NAMALWA (cell line): ENCODE results near the gene DAPP1.
"Not testable (repeated sequence)": the region's sequence is repeated elsewhere in the genome, so short reads cannot be mapped to it uniquely, and the experiment has no call there.

Experiments
- DNase-seq: peaks from one replicate; pipeline ENCODE4 v3.0.0-alpha.2; 2015; ENCODE audit warnings: low spot score

DAPP1 gene

GRCh38 chr4:99816545-99817308, at the start of gene DAPP1:
Gene DAPP1 (plus strand): TSS chr4:99816827. CDS start chr4:99816914, 87 bp downstream.
- DNase-seq, result peak; percentile 98

- DNase-seq, result not testable (repeated sequence)
Measured at GRCh38 chr4:99770842-99771241, 45.8 kb upstream of the DAPP1 start.

GRCh38 chr4:99783940-99784339, 32.7 kb upstream of the DAPP1 start:
- no peak for DNase-seq

DNA sequence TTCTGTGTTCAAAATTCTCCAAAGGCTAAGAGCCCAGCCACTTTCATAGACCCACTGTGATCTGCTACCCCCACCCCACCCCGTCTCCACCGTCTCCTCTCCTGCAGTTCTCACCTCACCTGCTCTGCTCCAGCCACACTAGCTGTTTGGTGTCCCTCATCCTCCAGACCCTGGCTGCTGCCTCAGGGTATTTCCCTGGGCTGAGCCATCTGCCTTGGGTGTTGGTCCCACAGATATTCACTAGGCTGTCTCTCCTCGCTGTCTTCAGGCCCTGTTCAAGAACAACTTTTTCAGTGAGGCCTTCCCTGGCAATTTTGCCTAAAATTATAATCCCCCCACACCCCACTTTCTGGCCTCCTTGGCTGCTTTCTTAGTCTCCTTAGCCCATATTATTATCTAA, 31.8 kb upstream of the DAPP1 start:
- DNase-seq, result no peak

- no peak for DNase-seq
Measured at GRCh38 chr4:99790796-99791617, 25.6 kb upstream of the DAPP1 start.

DNA sequence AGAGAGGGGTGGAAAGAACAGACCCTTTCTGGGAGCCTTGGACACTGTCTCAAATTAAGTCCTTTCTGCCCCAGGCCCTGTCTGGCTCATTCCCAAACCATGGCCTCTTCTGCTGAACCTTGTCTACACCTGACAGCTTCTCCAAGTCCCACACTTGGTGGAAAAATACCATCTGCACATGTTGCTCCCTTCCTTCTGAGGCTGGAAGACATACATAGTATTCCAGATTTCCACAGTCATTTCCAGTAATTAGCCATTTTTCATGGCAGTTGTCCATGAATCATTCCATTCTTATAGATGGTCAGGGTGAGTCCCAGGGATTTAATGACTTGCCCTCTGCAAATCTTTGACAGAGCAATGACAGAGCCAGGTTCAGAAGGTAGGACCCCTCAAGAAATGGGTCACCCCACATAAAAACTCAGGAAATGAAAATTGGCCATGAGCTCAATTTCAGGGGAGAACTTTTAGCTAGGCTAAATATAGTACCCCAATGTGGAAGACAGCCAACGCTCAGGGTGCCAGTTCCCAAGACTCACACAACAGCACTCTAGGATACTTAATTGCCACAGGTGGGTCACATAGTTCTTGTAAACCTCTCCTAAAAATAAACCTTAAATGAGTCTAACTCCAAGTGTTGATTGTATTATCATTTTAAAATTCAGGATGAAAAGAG, 16.2 kb upstream of the DAPP1 start:
- DNase-seq, result no peak

GRCh38 chr4:99801005-99801699, 15.5 kb upstream of the DAPP1 start:
- DNase-seq, result no peak

DNA sequence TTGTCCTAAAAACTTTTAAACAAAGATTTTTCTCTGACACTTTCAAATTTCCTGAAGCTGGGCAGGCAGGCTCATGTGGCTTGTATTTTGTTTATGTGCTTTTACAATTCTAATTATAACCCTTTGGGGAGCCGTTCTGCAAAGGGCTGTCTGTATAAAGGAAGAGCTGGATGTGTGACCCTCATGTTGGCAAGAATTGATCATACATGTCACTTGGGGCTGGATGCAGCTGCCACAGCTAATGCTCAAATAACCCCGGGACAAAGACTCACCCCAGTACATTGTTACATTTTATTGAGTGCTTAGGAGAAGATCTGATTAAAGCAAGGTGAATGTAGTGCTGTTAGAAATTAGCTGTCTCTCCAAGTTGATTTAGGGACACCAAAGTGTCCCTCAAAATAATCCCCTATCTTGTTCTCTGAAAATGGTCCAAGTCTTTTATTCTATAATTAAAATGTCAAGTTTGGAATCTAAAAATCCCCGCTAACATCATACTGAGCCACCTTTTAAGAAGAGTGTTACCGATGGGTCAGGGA, 13.0 kb upstream of the DAPP1 start:
- no peak for DNase-seq

DNA sequence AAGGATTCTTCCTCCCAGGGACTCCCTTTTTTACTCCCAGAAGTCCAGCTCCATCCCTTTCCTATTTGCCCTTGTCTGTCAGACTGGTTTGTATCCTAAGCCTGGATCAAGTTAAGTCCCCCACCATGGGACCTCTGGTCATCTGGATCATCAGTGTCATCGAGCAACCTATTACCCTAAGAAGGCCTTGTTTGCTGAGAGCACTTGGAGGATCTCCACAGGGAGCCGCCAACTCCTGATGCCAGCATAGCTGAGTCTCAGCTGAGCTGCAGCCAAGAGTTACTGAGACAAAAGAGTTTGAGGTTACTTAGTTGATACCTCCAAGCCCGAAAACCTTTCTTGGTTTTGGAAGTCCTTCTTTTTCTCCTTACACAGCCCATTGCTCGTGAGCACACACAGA, 10.1 kb upstream of the DAPP1 start:
- no peak for DNase-seq

GRCh38 chr4:99807666-99808065, 9.0 kb upstream of the DAPP1 start:
- DNase-seq, result no peak

DNA sequence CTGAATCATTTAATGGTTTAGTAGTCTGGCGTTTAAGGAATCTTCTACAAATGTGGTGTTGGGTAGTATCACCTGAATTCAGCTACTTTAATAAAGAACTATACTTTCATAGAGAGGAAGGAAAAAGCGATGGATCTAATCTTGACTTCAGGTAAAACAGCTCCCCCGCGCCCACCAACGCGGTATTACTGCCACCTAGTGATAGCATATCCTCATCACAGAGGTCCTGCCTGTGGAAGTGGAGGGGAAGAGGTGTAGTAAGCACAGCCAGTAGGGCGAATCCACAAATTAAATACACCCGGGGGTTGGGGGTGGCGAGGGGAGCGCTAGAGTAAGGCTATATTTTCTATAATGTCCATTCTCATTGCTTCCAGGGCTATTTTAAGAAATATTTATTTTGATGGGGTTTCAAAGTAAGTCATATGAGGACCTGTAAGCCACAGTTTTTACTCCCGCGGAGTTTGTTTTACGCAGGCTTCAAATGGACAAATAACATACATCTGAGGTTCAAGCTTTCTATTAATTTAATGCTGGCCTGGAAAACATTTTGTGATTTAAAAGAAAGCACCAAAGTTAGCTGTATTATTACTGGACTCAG, 8.3 kb upstream of the DAPP1 start:
- DNase-seq, result peak; percentile 83

DNA sequence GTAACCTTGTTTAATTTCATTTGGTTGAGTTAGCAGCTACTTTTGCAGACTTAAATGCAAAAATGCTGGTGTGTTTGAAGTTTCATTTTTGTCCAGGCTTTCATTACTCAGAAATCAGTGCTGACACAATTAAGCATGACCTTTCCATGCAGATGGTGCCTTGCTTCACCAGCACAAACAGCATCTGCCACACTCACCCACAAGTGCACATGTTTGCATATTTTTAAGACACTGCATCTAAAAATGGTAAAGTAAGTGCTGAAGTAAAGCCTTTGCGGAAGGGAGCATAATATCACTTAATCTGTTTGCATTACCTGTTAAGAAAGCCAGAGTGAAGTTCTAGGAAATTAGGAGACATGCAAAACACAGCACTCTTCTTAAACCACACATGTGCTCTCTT, 7.3 kb upstream of the DAPP1 start:
- DNase-seq, result peak; percentile 71

GRCh38 chr4:99810536-99810935, 6.1 kb upstream of the DAPP1 start:
- DNase-seq, result no peak

DNA sequence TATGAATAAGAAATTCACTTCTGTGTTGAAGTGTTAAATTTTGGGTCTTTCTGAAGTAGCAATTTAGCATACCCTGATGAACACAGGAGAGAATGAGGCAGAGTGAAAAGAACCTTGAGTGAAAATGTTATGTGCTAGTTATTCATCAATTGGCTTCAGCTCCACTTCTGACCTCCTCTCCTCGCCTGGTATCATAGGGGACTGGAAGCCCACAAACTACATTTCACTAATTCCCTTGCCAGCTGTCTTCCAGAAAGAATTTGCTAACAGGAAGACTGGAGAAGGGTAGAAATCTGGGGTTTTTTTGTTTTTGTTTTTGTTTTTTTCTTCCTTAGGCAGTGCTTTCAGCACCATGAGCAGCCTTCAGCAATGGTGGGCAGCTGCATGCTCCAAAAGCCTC, 5.5 kb upstream of the DAPP1 start:
- no peak for DNase-seq

- DNase-seq, result peak; percentile 81
Measured at GRCh38 chr4:99811850-99812249, 4.8 kb upstream of the DAPP1 start.

DNA sequence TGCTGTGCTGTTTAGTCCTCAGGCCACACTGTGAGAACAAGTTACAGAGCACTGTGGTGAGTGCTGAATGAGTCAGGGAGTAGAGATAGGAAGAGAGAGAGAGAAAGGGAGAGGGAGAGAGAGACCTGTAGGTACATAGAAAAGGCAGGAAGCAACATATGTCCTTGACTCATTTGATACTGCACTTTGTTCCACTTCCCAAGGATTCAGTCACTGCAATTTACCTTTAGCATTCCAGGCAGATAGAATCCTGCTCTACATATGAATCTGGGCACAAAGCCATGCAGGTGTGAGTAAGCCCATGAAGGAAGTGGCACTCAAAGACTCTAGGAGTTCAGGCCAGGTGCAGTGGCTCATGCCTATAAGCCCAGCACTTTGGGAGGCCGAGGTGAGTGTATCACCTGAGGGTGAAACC, 1.0 kb upstream of the DAPP1 start:
- peak; percentile 17 for DNase-seq

GRCh38 chr4:99817309-99817890, 773 bp downstream of the DAPP1 start:
- peak; percentile 72 for DNase-seq

- no peak for DNase-seq
Measured at GRCh38 chr4:99818661-99819060, 2.0 kb downstream of the DAPP1 start.

DNA sequence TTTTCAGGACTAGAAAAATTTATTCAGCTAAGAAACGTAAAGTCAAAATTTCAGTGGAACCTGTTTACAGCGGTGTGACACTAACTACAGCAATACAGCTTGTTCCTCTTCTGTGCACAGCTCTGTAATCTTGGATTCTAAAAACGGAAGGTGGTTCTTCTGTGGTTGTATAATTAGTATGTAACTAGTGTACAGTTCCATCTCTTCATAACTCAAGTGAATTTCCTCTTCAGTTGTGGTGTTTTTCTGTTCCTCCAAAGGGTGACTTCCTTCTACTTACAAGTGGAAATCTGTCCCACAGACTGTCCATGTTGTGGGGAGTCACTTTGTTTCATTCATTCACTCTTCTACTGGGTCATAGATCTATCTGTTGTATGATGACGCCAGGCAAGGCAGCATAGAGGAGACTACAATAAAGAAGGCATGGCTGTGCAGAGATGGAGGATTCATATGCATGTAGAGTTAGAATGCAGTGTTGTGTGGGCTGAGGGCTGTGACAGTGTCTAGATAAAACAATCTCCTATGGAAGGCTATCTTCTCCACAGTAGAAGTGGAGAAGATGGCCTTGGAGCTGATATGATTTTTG, 5.4 kb downstream of the DAPP1 start:
- peak; percentile 66 for DNase-seq

GRCh38 chr4:99822734-99823133, 6.1 kb downstream of the DAPP1 start:
- no peak for DNase-seq
